ES-I3 (cell line): ENCODE results near the gene LY6G6D.

ENCODE experiments used
- H3K36me3 ChIP-seq: 2 replicates; pipeline ENCODE4 v1.6.1; 2013; ENCODE audit warnings: mild to moderate bottlenecking, low read length, control low read depth, moderate library complexity; ENCODE audit not compliant: insufficient read depth
- H3K4me1 ChIP-seq: 2 replicates; pipeline ENCODE4 v1.6.1; 2013; ENCODE audit warnings: mild to moderate bottlenecking, control low read depth, low read length; ENCODE audit not compliant: insufficient read depth
- H3K9ac ChIP-seq: 2 replicates; pipeline ENCODE4 v1.6.1; 2013; ENCODE audit warnings: low read depth, mild to moderate bottlenecking, low read length, moderate library complexity
- H3K9me3 ChIP-seq: 2 replicates; pipeline ENCODE4 v1.6.1; 2013; ENCODE audit warnings: mild to moderate bottlenecking, low read length, moderate library complexity; ENCODE audit not compliant: control insufficient read depth, insufficient read depth

Gene LY6G6D, protein sequence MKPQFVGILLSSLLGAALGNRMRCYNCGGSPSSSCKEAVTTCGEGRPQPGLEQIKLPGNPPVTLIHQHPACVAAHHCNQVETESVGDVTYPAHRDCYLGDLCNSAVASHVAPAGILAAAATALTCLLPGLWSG

DNA sequence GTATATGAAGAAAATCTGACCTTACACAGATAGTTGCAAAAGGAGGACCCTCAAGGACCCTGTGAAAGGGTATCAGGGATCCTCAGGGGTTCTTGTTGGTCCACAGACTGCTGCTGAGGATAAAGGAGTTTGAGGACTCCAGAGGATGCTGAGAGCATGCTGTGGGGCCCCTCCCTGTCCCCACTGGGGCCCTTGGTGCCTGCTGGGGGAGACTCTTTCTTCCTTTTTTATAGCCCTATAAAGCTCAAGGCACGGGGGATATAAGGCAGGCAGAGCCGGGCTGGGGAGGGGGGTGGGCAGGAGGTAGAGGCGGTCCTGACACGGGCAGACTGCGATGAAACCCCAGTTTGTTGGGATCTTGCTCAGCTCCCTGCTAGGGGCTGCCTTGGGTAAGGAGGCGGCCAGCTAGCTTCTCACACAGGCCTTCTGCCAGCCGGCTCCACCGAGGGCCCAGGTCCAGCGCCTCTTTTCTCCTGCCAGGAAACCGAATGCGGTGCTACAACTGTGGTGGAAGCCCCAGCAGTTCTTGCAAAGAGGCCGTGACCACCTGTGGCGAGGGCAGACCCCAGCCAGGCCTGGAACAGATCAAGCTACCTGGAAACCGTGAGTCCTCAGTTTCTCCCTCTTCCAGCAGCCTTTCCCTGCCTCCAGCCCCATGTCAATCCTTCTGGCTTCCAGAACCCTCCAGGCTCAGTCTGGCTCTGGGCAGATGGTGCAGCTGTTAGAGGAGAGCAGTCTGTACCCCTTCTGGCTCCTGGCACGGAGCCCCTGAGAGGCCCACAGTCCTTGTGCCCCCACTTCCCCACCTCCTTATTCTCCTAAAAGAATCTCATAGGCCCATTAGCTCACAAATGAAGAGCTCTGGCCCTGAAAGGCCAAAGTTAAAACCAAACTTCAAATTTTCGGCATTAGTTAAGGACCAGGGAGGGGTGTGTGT lies at the start of gene LY6G6D:
TSS of gene LY6G6D (plus strand) at position 327 of the 937 bp plus-strand sequence. CDS start at position 335, 8 bp downstream.
- Histone ChIP-seq H3K36me3 (no peaks in the 10 kb centered on the region), H3K4me1 (peaks cover 17% of the 10 kb centered on the region), H3K9me3 (no peaks in the 10 kb centered on the region), H3K9ac (no peak within 1 kb of the TSS)

- H3K36me3 ChIP-seq: peaks cover 34% of the 10 kb centered on the region
- peak within 1 kb of the TSS; percentile 90 for H3K9ac ChIP-seq
- peaks cover 6% of the 10 kb centered on the region for H3K4me1 ChIP-seq
- no peaks in the 10 kb centered on the region for H3K9me3 ChIP-seq
These were observed 49.4 kb upstream of the LY6G6D start, which contains the start of gene CSNK2B for GRCh38 chr6:31665501-31666336. Gene CSNK2B, plus strand, starts transcription at chr6:31666080. Its CDS starts 752 bp downstream, at chr6:31666832.

DNA sequence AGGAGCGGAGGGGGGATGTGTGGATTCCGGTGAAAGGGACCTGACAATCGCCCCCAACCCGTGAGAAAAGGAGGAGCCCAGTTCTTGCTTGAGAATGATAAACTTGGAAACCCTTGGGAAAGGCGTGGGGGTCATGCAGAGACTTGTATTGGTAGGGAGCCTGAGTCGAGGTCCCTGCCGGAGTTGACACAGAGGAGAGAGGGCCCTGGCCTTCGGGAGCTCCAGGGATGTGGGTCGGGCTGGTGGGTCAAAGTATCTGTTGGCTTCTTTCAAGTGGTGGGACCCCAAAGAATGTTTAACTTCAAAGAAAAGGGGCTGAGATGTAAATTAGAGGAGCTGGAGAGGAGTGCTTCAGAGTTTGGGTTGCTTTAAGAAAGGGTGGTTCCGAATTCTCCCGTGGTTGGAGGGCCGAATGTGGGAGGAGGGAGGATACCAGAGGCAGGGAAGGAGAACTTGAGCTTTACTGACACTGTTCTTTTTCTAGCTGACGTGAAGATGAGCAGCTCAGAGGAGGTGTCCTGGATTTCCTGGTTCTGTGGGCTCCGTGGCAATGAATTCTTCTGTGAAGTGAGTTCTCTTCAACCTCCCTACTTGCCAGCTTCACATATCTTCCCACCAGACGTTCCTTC lies 48.7 kb upstream of the LY6G6D start:
- peaks cover 6% of the 10 kb centered on the region for H3K4me1 ChIP-seq
- H3K9ac ChIP-seq: peak overlapping the region; percentile 90
- no peaks in the 10 kb centered on the region for H3K9me3 ChIP-seq
- H3K36me3 ChIP-seq: peaks cover 36% of the 10 kb centered on the region

GRCh38 chr6:31669676-31670075 lies 45.5 kb upstream of the LY6G6D start, which contains the start of gene LY6G5B:
Gene LY6G5B, plus strand, starts transcription at chr6:31669976. Its CDS starts 975 bp downstream, at chr6:31670951.
- Histone ChIP-seq H3K36me3 (peaks cover 41% of the 10 kb centered on the region), H3K9me3 (no peaks in the 10 kb centered on the region), H3K4me1 (peaks cover 6% of the 10 kb centered on the region), H3K9ac (no peak within 1 kb of the TSS)

- H3K9me3 ChIP-seq: no peaks in the 10 kb centered on the region
- H3K36me3 ChIP-seq: peaks cover 5% of the 10 kb centered on the region
- H3K4me1 ChIP-seq: no peaks in the 10 kb centered on the region
- H3K9ac ChIP-seq: no peak overlapping the region
These were observed 38.7 kb upstream of the LY6G6D start for GRCh38 chr6:31676322-31676903.

DNA sequence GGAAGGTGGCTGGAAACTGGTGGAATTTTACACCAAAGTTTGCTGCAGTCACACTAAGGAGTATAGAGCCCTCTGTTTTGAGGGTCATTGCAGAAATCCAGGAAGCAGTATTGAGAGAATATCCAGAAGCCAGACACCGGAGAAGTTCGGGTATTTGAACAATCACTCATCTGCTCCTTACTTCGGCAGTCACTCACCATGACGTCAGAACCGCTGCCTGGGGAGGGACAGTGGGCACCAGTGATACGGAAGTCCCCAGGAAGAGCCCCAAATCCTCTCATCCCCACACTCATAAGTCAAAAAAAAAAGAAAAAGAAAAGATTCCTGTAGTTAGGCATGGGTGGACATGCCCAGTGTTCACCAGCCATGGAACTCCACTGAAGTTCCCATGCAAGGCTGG lies 38.2 kb upstream of the LY6G6D start:
- Histone ChIP-seq H3K4me1 (no peaks in the 10 kb centered on the region), H3K9ac (no peak overlapping the region), H3K9me3 (no peaks in the 10 kb centered on the region)

DNA sequence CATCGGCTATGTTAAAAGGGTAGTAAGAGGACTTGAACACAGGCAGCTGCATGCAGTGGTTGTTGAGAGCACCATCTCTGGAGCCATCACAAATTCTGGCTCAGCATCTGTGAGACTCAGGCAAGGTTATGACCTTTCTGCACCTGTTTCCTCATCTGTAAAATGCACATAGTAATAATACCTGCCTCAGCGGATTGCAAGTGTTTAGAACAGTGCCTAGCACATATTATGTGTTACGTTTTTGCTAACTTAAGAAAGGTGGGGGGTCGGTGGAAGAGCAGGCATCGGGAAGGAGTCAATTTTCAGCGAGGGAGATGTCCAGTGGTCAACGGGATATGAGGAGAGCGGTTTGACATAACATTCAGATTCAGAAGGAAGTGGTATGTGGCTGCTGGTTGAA lies 37.2 kb upstream of the LY6G6D start:
- Histone ChIP-seq H3K9me3 (no peaks in the 10 kb centered on the region), H3K36me3 (no peaks in the 10 kb centered on the region; the same call in 1 of the 2 replicates), H3K4me1 (no peaks in the 10 kb centered on the region), H3K9ac (no peak overlapping the region)

More for the DNA sequence above, 38.2 kb upstream of the LY6G6D start:
- peaks cover under 1% of the 10 kb centered on the region; the same call in 1 of the 2 replicates for H3K36me3 ChIP-seq

DNA sequence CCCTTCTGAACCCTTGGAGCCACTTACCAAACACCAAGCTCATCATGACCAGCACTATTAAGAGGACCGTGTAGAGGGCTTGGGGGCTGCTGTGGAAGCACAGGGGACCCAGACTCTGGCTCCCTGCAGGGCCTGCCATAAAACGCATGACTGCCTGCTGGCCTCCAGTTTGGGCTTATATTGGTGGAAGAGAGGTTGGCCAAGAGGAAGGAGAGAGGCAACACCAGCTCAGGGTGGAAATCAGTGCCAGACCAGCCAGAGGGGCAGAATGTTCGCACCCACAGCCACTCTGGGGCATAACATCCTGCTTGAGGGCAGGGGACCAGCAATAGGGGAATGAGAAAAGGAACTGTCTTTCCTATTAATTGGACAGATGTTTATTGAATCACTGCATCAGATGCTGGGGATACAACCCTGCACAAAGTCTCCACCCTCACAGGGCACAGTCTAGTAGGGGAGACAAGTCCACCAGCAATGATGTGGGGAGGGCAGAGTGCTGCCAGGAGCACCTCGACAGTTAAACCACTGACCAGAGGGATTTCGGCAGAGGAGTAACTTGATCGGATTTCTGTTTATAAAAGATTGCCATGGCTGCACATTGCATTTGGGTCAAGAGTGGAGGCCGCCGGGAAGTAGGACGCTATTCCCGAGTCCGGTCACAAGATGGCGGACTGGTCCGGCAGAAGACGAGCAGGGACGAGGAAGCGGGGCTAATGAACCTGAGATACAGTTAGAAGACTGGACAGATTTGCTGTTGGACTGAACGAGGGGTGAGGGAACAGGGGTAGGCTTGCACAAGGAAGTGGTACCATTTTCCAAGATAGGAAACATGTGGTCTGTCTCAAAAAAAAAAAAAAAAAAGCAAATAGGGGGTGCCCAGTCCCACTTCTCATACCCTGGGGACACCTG lies 34.7 kb upstream of the LY6G6D start, which contains the start of gene LY6G5C:
TSS of gene LY6G5C (minus strand) at position 842 of the 909 bp plus-strand sequence. CDS start at position 148, 694 bp downstream.
- Histone ChIP-seq H3K36me3 (no peaks in the 10 kb centered on the region), H3K9ac (peak within 1 kb of the TSS; percentile 52), H3K4me1 (no peaks in the 10 kb centered on the region), H3K9me3 (no peaks in the 10 kb centered on the region)

DNA sequence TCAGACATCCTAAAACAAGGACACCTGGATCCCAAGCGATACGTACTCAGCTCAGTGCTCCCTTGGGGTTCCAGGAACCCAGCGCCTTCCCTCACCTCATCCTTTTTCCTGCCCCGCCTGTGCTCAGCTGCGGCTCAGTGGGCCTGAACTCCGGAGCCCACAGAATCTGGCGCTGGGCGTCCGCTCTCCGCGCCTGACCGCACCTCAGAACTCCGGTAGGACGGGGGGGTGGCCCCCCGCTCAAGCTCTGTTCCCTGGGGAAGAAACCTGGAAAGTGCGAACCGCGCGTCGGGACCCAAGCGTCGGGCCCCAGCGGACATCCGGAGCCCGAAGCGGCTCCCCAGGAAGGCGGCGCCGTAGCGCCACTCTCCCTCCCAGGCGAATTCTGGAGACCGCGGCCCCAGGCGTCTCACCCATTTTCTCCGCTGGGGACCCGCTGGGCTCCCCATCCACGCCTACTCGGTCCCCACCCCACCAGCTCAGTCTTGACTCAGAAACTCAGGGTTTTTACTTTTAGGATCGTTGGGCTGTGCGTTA lies 33.9 kb upstream of the LY6G6D start:
- Histone ChIP-seq H3K4me1 (no peaks in the 10 kb centered on the region), H3K9me3 (no peaks in the 10 kb centered on the region), H3K36me3 (no peaks in the 10 kb centered on the region), H3K9ac (peak overlapping the region; percentile 52)

GRCh38 chr6:31683591-31683990 lies 31.6 kb upstream of the LY6G6D start:
- Histone ChIP-seq H3K36me3 (peaks cover 8% of the 10 kb centered on the region), H3K9me3 (no peaks in the 10 kb centered on the region), H3K4me1 (no peaks in the 10 kb centered on the region), H3K9ac (peak overlapping the region; percentile 62; the same call in 1 of the 2 replicates)

DNA sequence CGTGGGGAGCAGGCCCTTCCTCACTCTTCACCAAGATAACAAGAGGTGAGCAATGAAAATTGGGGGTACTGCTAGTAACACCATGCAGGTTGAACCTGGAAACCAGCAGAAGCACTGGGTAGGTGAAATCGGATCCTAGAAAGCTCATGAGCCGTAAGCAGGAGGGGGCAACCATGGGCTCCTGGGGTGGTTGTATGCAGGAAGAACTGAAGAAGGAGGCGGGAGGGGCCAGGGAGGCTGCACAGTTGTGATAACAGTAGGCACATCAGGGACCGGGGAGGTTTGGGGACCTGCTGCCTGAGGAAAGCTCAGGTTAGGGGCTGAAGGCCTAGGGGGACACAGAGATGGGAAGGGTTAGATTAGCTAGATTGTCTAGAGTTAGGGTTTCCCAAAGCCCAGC lies 28.7 kb upstream of the LY6G6D start:
- Histone ChIP-seq H3K9ac (no peak overlapping the region), H3K4me1 (peaks cover 6% of the 10 kb centered on the region; the same call in 1 of the 2 replicates), H3K9me3 (no peaks in the 10 kb centered on the region), H3K36me3 (peaks cover 15% of the 10 kb centered on the region)

DNA sequence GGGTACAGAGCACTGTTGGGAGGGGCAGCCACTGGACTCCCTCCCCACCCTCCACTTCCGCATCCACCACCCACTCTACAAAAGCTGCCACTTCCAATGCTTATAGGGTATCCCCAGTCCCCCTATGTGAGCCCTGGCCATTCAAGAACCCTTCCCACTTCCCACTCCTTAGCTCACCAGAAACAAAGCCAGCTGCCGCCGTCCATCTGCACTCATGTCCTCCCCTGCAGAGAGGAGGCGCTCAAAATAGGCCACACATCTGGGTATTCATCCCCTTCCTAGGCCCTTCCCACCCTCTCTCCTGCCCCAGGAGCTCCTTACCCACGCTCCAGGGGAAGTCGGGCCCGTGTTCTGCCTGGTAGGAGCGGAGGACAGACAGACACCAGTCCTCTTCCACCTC lies 27.8 kb upstream of the LY6G6D start:
- H3K9ac ChIP-seq: no peak overlapping the region
- H3K36me3 ChIP-seq: peaks cover 15% of the 10 kb centered on the region
- H3K9me3 ChIP-seq: no peaks in the 10 kb centered on the region
- H3K4me1 ChIP-seq: peaks cover 6% of the 10 kb centered on the region; the same call in 1 of the 2 replicates
